SK-N-MC (cell line): Measurements from ENCODE around the gene EGFR.

Source experiments
- EZH2 ChIP-seq: fragments of 200-600 bp; sonication (generic); IDR thresholded peaks from one replicate; pipeline ENCODE4 v1.6.1; 2017; ENCODE audit warnings: antibody characterized with exemption
- FOXP2 ChIP-seq: optimal IDR thresholded peaks from 2 replicates; pipeline ENCODE3; 2011; ENCODE audit warnings: mild to moderate bottlenecking, moderate library complexity; ENCODE audit not compliant: insufficient read depth; ENCODE audit errors: extremely low read length, control extremely low read depth
- POLR2AphosphoS5 ChIP-seq: IDR thresholded peaks from 2 replicates; pipeline ENCODE4 v1.6.1; 2012; ENCODE audit warnings: mild to moderate bottlenecking, low read depth, low read length, borderline replicate concordance

GRCh38 chr7:55239406-55239805, 220.6 kb downstream of the EGFR start:
- TF ChIP-seq EZH2 (no peak), POLR2AphosphoS5 (no peak), FOXP2 (no peak)
